DMS114 treated with DMSO at 0.1 percent for 48 hours (cell line): ENCODE measurements around the gene EXOC3.

Source experiments
- DNase-seq: peaks from one replicate; lab custom pipeline; 2025; ENCODE audit not compliant: unreplicated experiment; lab: John Stamatoyannopoulos, UW

The EXOC3 gene

DNA sequence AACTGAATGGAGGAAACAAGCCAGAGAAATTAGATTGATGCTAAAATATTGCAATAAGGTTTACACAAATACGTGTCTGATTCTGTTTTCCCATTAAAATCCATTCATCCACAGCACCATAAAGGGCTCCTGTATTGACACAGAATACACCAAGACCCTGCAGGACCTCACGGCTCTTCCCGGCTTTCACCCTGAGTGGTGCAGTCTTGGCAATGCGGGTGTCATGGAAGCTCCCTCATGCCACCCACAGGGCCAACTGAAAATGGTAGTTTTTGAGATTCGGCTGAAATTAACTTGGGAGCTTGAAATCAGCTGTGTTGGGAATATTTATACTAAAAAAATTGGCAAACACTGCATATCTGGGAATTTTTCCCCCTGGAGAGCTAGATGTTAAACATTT is 17.3 kb upstream of the EXOC3 start:
- no peak for DNase-seq

GRCh38 chr5:426392-426976 is 16.5 kb upstream of the EXOC3 start:
- DNase-seq, result no peak

GRCh38 chr5:427415-428087 is 15.4 kb upstream of the EXOC3 start:
- DNase-seq, result no peak

DNA sequence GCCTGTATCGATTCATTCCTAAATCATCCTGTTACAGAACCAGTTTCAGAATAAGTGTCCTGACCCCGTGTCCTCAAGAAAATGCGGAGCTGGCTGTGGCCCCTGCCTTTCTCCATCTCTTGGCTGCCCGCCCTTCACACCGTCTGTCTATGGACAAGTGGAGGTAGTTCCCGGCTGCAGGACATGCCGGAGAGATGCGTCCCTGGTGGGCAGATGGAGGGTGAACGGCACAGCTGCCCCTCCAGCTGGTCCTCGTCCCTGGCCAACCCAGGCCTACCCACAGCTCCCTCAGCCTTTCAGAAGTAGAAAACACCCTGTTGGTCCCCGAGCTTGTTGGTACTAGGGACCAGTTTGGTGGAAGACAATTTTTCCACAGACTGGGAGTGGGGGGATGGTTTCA is 14.8 kb upstream of the EXOC3 start:
- DNase-seq, result no peak

DNA sequence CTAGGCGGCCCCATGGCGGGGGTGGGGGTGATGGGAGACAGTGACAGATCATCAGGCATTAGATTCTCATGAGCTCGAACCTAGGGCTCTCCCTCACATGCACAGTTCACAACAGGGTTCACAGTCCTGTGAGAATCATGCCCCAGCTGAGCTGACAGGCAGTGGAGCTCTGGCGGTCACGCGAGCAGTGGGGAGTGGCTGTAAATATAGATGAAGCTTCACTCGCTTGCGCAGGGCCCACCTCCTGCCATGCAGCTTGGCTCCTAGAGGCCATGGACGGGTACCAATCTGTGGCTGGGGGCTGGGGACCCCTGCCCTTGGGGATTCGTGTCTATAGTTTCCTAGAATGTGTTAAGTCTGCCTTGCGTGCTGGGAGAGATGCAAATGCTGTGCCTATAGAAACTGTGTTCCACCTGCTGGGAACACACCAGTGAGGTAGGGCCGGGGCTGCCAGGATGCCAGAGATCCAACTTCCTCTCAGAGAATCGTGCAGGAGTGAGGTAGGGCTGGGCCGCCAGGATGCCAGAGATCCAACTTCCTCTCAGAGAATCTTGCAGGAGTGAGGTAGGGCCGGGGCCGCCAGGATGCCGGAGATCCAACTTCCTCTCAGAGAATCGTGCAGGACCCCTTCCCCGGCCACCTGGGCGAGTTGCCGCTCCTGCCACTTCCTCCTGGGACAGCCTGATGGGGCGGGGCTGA is 14.1 kb upstream of the EXOC3 start:
- no peak for DNase-seq

DNA sequence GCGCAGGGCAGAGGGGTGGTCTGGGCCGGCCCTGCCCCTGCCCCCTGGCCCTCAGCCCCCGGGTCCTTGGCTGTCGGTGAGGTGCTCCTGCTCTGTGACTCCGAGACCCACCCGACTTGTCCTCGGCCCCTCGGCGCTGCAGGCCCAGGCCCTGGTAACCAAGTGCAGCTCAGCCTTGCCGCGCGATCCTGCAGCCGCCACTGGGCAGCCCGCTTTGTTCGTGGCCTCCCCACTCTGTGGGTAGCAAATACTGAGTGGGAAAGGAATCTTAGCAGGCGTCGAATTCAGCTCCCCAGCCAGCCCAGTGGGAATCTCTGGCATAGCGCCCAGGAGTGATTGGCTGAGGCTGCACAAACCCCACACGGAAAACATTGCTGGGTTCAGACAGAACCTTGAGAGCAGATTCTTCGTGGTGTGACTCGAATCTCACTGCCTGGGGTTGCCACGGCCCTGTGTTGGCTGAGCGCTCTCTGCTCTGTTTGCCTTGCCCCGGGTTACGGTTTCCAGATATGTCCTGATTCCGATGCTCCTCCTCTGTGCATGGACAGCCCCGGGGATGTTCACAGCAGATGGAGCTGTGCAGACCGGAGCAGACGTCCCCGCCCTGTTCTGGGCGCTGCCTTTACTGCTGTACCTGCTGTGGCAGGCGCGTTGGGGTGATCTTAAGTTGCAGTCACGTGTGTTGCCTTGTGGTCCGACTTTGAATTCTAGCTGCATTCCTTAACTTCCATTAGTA is 13.4 kb upstream of the EXOC3 start:
- no peak for DNase-seq

DNA sequence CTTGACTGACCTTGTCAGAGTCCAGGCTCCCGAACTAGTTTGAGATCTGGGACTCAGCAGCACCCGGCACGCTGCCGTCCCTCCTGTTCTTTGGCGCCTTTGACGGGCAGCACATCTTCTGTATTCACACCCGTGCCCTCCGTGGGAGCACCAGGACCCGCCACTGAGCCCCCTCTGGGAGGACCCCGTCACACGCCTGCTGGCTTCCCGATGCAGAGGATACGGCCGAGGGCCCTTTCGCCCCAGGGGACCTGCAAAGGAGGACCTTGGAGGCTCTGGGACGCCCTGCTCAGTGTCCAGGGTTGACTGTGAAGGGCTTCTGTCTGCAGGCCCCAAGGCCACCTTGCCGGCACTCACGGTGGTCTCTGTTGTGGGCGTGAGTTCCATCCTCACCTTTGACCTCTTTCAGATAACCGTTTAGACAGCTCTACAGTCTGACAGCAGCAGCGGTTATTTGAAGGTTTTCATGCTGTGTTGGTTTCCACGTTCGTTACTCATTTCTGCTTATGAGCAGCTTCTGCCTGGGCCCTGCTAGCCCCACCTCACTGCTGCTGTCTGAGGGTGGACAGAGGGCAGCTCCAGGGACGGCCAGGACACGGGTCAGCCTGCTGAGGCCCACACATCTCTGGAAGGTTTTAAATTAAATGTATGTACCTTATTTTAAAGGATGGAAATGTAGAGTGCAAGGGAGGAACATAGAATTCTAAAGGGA is 12.6 kb upstream of the EXOC3 start:
- no peak for DNase-seq

DNA sequence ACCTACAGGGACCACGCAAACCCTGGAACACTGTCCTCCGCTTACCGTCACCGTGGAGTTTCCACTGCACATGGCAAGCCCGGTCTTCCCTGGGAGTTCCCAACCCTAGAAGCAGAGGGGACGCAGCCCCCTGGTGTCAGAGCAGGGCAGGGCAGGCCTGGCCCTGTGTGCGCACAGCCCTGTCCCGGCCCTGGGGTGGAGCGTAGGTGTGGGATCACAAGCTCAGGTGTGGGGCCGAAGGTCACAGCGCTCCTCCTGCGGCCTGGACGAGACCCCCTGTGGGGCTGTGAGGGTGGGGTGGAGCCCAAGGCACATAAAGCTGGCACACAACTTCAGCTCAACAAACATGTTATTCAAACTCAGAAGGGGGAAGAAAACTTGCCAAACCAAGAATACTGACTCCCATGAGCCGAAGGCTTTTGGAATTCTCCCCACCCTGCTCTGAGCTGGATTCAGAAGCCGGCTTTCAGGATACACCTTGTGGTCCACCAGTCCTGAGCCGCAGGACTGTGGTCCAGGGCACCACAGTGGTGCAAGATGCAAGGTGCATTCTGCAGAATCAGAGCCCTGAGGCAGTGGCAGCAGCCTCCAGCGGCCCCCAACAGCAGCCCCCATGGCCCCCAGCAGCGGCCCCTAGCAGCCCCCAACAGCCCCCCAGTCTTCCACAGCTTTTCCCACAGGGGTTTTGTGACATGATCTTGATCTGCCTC is 11.8 kb upstream of the EXOC3 start:
- no peak for DNase-seq

DNA sequence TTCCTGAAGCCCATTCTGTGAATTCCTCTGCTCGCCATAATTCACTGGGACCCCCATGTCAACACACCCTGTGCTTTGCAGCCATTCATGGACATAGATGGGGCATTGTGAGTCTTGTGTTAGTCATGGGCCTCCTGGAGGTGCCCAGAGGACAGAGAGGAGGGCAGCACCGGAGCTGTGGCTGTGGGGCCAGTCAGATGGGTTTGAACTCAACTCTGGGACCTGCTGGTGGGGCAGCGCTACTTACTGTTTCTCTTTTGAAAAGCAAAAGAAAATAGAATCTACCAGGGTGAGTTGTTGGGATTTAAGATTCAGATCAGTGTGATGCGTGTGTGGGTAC is 11.3 kb upstream of the EXOC3 start:
- no peak for DNase-seq

DNA sequence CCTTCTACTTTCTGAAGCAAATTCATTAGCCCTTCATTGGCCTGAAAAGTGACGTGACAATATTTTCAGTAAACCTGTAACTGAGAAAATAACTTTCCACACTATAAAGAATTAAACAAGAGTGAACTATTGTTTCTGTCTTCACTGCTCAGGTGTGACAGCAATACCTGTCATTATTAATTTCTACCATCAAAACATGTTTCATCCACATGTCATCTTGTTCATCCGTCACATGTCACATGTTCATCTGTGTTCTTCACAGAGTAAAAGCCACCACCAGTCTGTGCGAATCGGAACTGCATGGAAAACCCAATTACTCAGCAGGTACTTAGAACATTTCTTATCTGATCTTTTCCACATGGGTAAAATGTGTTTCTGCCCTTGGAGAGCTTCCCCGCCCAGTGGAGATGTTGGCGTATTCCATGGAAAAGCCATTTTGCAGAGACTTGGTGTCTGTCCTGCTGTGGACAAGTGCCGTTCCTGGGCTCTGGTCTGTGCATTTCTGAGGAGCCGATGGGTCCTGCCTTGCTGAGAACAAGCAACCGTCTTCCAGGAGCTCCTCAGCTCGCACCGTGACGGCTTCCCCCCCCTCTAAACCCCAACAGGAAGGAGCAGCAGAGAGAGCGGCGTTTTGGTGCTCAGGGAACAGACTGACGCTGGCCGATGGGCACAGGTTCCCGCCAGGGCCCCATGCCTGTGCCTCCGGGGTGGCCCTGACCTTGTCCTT is 10.6 kb upstream of the EXOC3 start:
- DNase-seq, result no peak

DNA sequence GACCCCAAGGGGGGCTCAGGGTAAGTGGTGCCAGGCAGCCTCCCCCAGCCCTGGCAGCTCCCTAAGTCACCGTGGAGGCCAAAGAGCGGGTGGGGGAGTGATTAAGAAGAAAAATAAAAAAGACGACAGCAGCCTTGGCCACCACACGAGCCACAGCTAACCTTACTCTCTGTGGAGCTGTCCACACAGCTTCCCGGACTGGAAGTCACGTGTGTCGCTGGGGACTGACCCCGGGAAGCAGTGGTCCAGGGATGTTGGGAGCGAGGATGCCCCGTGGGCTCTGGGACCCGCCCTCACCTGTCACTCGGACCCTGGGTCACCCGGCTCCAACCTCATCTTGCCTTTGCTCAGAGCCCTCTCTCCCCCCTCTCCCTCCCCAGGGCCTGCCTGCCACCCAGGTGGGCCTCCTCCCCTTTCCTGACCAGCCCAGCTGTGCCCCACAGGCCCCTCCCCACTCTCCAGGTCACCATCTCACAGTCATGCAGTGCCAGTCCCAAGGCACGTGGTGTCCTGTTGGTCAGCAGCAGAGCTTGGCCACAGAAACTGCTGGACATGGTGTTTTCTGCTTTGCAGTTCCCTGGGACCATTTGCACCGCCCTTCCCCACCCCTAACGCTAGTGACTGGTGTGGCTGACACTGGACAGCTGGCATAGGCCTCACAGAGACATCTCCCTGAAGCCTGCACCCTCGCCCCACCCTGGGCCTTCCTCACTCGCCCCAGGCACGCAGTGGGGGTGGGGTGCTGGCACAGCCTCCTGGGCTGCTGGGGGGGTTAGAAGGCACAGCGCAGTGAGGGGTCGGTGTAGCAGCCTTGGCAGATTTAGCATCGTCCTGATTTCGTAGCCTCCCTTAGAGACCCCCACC is 9.8 kb upstream of the EXOC3 start:
- DNase-seq, result no peak

- DNase-seq, result no peak
Measured at GRCh38 chr5:433836-434235, 9.1 kb upstream of the EXOC3 start.

DNA sequence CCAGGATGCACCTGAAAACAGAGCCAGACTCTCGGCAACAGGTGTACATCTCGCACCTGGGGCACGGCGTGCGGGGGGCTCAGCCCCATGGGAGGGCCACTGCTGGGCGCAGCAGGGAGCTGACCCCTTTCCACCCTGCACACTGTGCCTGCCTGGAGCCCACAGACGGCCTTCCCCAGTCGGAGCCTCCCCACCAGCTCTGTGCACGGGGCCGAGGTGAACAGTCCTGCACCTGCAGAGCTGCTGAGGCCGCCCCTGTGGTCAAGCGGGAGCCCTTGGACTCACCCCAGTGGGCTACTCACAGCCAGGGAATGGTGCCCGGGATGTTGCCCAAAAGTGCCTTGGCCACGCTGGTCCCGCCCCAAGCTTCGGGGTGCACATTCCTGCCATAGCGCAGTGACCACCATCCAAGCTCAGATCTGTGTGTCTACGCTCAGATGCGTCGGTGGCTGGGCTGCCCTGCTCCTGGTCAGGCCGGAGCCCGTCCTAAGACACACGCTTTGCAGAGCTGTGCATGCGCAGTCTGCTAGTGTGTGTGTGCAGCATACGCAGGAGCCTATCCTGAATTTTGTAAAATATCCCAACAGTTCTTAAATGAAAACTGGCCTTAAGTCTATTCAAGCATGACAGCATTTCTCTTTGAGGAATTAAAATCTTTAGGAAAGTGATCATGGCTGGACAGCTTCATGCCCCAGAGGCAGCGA is 8.4 kb upstream of the EXOC3 start:
- DNase-seq, result no peak

DNA sequence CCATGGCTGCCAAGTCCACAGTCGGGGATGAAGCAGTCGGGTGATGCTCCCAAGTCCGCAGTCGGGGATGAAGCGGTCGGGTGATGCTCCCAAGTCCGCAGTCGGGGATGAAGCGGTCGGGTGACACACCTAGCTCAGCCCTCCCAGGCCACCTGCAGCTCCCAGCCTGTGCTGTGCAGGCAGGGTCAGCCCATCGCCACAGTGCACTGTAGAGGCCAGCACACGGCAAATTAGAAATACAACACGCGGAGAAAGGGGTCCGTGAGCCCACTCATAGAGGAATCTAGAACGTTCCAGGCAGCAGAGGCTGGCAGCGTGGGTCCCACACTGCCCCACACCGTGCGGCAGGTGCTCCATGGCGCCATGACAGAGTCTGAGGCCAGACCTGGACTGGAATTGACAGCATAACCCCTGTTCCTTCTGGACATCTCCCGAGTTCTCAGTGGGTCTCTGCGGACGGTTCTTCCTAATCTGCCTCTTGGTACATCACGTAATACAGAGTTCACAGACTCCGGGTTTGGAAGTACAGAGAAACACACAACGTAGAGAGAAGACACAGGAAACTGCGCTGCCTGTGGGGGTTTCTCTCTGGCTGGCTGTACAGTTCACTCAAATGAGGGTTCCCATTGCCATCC is 7.7 kb upstream of the EXOC3 start:
- DNase-seq, result no peak

- peak; percentile 7 for DNase-seq
Measured at GRCh38 chr5:435961-436640, 6.9 kb upstream of the EXOC3 start.

DNA sequence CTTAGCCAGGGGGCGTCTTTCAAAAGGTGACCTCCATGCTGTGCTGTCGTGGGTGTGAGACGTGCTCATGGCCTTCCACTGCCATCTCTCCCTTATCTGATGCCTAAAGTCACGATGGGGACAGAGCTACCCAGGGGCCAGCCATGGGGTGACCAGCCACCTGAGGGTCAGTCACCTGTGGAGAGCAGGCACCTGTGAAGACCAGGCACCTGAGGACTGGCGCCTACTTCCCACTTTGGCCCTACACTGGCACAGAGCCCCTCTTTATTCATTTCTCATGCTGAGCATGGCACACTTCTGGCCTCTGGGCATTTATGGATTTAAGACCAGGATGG is 6.4 kb upstream of the EXOC3 start:
- no peak for DNase-seq

DNA sequence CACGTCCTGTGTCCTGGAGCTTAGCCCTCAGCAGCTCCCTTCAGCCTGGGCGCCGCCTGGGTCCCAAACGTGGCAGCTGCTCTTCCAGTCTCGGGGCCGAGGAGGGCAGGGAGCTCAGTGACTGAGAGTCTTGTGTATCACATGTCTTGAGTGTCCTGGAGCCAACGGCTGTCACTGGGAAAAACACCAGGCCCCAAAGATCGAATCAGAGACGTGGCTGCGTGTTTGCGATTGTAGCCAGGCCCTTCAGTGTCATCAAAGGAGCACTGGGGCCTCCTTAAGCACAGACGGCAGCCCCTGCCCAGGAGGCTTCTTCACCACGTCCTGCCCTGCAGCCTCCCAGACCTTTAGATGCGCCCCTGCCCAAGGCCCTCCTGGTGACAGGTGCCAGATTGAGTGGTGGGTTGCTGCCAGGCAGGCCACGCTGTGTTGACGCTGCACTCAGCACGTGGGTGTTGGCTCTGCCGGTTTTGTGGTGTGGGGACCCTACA is 5.7 kb upstream of the EXOC3 start:
- DNase-seq, result no peak
